ENCODE results near the gene FNBP1L. TPM values are rescaled to one million over a fixed set of nuclear protein-coding genes. Genes with fewer than 3 reads are reported as not detected.
"Not testable (repeated sequence)": the region's sequence is repeated elsewhere in the genome, so short reads cannot be mapped to it uniquely, and the experiment has no call there.

FNBP1L gene
- total RNA-seq, 1 experiment from 2014 or later, result 119 TPM

- peaks cover 41% of the 10 kb centered on the region; the same call in 1 of the 2 replicates for H3K79me2 ChIP-seq (ENCODE audit: insufficient read depth, low read length)
- not testable (repeated sequence) for H4K20me1 ChIP-seq (ENCODE audit: control insufficient read depth, insufficient read depth, insufficient read length); H4K91ac ChIP-seq (ENCODE audit: insufficient read length, low read depth, low read length); H2BK12ac ChIP-seq (ENCODE audit: insufficient read length, low read depth, low read length); H3K9me3 ChIP-seq (ENCODE audit: control insufficient read depth, low read depth, low read length); H2BK20ac ChIP-seq (ENCODE audit: low read depth, low read length, poor library complexity, severe bottlenecking); H3K4me3 Mint-ChIP-seq; H2BK120ac ChIP-seq (ENCODE audit: low read depth, low read length, poor library complexity, severe bottlenecking); H3K27me3 Mint-ChIP-seq (ENCODE audit: low read depth); H3K9ac ChIP-seq (ENCODE audit: extremely low read depth, insufficient read length, low read length); H2AK5ac ChIP-seq (ENCODE audit: insufficient read length, low read length); H4K8ac ChIP-seq (replicated peaks; ENCODE audit: insufficient read length, low read depth, low read length); H3K23me2 ChIP-seq (ENCODE audit: insufficient read length, low read depth, low read length, poor library complexity, severe bottlenecking); H3K27ac Mint-ChIP-seq; H3K56ac ChIP-seq (ENCODE audit: insufficient read length, low read depth, low read length); H3K23ac ChIP-seq (ENCODE audit: insufficient read length, low read depth, low read length); H3K14ac ChIP-seq (ENCODE audit: insufficient read depth, low read length); H3K27ac ChIP-seq (ENCODE audit: insufficient read length, low read depth, low read length); H3K4me1 ChIP-seq (ENCODE audit: insufficient read depth, low read length); H3K18ac ChIP-seq (ENCODE audit: insufficient read length, low read depth, low read length); H2AFZ ChIP-seq (ENCODE audit: low read length); H2BK5ac ChIP-seq (ENCODE audit: insufficient read length, low read length); H3T11ph ChIP-seq (ENCODE audit: low read length); H3K27me3 ChIP-seq (ENCODE audit: insufficient read depth, low read length); H3K4ac ChIP-seq (ENCODE audit: low read depth, low read length); DNase-seq; H4K5ac ChIP-seq (ENCODE audit: insufficient read length, low read depth, low read length); H3K79me1 ChIP-seq (ENCODE audit: insufficient read depth, low read depth, low read length, poor library complexity, severe bottlenecking); H3K4me2 ChIP-seq (ENCODE audit: insufficient read depth, insufficient read length, low read length); H2BK15ac ChIP-seq (ENCODE audit: low read depth, low read length)
- H3K9me3 Mint-ChIP-seq, result peaks cover 20 to 26% of the 10 kb centered on the region in 2 experiments
- peaks cover 14 to 19% of the 10 kb centered on the region in 2 experiments for H3K4me1 Mint-ChIP-seq
- no CpG with 5 or more reads among the region's 5 CpGs for WGBS (ENCODE audit: extremely low coverage, insufficient read length, low lambda C conversion rate)
- peaks cover 25 to 33% (median 29%) of the 10 kb centered on the region in 3 experiments for H3K36me3 Mint-ChIP-seq (ENCODE audit: insufficient read depth in 1 of 3, low read depth in 3 of 3)
These were observed 34.0 kb downstream of the FNBP1L start for GRCh38 chr1:93481899-93482298.
